Measurements from ENCODE around the gene ELF2. TPM values are rescaled to one million over a fixed set of nuclear protein-coding genes. Genes with fewer than 3 reads are reported as not detected.

ELF2 gene
- total and polyA plus RNA-seq, 2 of the 8 experiments (the other 6 are each of a cell fraction or from before 2014, with no cell fraction given) = 21.1 to 44.3 TPM

DNA sequence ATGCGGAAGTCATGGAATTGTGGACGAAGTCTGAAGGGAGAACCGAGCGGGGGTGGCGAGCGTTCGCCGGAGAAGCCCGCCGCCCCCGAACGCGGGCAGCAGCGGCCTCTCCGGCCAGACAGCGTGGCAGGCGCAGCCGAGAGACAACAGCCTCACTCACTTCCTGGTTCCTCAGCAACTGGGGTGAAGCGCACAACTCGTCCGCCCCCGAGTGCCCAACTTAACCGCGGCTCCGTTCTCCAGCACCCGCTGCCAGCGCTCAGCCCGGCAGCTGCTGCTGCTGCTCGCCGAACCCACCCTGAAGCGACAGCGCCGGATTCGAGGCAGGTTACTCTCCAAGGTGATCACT, 93.4 kb downstream of the ELF2 start (continued):
- no peak for TF ChIP-seq SP4 (IDR thresholded peaks at IDR 0.05; ENCODE audit: low read length)
